Inflammatory macrophage treated with lipopolysaccharide for 1 hour (primary cell): ENCODE data around the gene TTLL10.

Experiments used
- DNase-seq, 2 donors: peaks; one replicate each; pipeline ENCODE4 v3.0.0-alpha.2; 2020 to 2022

TTLL10 gene

DNA sequence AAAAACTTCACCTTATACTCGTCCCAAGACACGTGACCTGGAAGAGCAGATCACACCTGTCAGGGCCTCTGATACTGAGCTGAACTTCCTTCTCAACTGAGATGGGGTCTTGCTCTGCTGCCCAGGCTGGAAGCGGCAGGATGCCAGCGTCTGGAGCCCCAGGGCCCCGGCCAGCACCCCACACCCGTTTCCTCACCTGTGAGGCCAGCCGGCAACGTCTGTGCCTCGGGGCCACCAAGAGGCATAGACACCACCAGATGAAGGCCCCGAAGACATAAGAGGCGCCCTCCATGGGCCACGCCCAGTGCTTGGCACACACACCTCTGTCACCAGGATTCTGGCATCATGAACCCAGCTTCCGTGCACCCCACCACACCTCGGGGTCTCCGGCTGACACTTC is 49.6 kb downstream of the TTLL10 start:
- DNase-seq = no peak

DNA sequence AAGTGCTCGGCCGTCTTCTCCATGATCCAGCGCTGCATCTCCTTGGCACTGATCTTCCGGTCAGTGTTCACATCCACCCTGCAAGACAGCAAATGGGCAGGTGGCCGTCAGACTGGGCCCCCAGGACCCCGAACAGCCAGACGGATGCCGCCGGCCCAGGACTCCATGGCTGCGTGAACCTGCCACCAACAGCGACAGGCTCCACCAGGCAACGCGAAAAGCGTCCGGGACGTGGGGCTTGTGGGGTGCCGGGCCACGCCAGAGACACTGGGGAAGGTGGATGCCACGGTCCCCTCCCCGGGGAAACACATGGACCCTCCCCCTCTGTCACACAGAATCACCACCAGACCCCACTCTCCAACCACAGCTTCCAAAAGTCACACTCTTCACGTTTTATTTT is 50.2 kb downstream of the TTLL10 start:
- no peak for DNase-seq

DNA sequence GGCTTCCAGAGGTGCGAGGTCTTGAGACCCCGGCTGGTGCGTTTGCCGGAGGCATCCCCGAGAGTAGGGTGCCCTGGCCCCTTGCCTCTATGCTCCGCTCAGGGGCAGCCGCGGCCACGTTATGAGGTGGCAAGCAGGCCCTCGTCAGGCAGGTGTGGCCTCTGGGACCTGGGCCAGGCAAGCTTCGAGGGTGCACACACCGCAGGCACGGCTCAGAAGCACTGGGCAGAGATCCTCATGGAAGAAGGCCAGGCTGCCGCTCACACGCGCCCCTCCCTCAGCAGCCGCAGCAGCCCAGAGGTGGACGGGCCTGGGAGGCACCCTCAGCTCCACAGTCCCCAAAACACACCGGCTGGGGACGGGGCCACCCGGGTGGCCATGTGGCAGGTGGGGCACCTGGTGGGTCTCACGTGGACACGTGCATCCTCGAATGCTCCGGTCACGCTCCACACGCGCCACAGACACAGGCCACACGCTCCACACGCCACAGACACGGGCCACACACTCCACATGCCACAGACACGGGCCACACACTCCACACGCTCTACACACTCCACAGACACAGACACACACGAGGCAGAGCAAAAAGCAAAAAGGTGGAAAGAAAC is 51.7 kb downstream of the TTLL10 start:
- DNase-seq = no peak

DNA sequence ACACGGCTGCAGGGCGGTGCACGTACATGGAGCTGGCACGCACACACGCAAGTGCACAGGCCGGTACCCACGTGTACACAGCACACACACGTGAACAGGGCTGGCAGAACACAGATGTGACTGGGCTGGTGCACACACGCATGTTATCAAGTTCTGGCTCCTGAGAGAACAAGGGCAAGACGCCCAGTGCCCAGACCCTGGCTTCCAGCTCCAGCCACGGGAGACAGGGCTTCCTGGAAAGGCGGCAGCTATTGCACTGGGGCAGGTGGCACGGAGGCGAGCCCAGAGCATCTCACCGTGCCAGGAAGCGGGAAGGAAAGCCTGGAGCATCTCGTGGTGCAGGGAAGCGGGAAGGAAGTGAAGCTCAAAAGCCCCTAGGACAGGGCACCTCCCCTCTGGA is 52.2 kb downstream of the TTLL10 start:
- no peak for DNase-seq

DNA sequence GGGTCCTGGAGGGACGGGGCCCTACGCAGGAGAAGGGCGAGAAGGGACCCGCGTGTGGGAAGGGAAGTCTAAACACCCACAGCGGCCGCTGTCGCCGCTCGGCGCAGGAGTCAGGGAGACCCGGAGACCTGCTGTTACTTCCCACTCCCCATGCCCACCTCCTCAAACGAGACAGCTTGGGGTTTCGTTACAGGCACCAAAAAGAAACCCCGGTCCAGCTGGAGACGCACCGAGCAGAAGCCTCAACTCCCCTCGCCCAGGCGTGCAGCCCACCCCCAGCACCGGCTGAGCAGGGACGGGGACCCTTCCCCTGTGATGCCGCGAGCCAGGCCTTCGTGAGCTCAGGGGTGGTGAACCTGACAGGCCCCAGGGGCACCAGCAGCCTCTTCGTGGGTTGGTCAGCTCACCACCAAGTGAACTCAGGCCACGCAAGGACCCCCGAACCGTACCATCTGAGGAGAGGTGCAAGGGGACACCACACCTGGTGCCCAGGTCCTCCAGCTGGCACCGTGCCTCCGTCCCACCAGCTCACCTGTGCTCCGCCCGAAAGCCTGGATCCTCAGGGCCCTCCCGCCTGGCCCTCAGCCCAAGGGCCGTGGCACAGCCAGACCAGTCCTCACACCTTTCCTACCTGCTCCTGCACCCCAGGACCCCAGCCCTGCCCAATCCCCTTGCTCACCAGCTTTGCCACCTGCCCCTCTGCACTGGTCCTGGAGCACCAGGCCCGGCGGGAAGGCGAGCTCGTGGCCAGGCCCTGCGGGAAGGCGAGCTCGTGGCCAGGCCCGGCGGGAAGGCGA is 53.1 kb downstream of the TTLL10 start:
- no peak for DNase-seq

DNA sequence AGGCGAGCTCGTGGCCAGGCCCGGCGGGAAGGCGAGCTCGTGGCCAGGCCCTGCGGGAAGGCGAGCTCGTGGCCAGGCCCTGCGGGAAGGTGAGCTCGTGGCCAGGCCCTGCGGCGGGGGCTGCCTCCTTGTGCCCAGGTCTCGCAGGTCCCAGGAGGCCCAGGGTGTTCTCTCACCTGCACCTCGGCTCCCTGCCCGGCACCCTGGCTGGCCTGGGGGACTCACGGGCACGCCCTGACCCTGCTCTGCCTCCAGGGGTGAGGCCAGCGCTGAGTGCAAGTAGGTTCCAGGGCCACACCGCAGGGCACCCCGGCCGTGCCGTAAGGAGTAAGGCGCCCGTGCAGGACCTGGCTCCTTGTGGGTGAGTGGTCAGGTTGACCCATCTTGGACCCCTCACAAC is 53.7 kb downstream of the TTLL10 start:
- DNase-seq = no peak

DNA sequence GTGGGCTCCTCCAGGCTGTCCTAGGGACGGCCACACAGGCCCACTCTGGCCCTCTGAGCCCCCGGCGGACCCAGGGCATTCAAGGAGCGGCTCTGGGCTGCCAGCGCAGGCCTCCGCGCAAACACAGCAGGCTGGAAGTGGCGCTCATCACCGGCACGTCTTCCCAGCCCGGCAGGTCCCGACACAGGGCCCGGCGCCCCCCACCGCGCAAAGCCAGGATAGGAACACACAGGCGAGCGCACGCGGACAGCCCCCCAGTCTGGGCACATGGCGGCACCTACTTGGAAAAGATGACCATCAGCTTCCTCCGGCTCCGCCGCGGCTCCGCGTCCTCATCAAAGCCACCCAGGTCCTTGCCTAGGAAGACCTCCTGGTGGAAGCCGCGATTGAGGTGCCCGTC is 54.5 kb downstream of the TTLL10 start:
- DNase-seq = no peak

DNA sequence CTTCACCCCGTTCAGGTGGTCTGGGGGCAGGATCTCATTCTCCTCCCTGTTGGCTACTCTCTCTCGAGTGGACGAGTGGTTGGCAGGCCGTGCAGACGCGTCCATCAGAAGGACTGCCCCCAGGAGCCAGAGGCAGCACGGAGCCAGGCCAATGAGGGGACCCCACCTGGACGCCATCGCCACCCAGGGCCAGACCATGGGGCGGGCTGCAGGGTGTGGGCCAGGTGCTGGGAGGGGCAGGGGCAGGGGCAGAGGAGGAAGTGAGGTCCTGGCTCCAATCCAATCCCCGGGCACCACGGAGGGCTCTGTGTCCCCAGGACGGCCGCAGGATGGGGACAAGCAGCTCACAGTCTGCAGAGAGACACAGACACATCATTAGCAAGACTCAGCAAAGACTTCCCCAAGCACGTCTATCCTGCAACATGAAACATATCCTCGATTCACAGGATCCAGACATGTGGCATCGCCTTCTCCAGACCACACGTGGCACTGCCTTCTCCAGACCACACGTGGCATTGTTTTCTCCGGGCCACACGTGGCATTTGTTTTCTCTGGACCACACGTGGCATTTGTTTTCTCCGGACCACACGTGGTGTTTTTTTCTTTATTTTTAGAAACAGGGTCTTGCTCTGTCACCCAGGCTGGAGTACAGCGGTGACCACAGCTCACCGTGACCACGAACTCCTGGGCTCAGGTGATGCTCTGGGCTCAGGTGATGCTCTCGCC is 55.1 kb downstream of the TTLL10 start:
- DNase-seq = no peak

DNA sequence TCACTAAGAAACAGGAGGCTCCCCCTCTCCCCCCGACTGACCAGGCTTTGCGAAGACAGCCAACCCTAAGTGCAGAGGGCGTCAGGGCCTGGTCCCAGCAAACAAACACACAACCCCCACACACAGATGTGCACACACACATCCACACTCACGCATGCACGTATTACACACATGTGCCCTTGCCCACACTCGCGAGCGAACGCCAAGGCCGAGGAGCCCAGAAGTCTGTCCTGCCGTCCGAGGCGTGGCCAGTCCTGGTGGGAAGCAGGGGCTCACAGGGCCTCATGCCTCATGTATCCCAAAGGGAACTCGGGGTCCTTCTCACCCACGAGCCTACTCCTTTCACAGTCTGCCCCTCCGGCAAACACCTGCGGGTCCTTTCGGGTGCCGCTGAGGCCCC is 56.1 kb downstream of the TTLL10 start:
- no peak for DNase-seq

DNA sequence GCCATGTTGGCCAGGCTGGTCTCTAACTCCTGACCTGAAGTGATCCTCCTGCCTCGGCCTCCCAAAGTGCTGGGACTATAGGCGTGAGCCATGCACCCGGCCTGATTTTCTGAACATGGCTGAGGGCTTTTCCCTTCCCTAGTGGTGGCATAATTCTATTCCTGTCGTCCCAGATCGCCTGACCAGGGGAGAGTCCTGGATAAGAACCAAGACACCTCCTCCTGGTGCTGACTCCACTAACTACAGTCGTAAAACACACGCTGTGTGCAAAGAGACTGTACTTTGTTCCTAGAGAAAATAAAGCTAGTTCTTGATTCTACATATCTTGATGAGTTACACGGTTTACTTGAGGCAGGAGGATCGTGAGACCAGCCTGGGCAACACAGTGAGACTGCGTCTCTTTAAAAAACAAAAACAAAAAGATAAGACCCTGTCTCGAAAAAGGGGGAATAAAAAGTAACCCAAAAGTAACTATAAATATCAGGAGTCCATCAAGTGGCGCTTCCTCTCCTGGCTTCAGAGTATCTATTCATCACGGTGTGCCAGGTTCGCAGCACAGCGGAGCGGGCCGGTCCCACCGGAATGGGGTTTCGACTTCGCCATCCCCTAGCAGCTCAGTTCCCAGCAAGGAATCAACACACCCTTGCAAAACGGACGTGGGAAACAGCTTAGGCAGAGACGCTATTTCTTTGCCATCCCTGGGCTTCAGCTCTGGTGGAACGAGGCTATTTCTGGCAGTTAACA is 57.1 kb downstream of the TTLL10 start:
- peak; percentile 38 to 75 for DNase-seq

DNA sequence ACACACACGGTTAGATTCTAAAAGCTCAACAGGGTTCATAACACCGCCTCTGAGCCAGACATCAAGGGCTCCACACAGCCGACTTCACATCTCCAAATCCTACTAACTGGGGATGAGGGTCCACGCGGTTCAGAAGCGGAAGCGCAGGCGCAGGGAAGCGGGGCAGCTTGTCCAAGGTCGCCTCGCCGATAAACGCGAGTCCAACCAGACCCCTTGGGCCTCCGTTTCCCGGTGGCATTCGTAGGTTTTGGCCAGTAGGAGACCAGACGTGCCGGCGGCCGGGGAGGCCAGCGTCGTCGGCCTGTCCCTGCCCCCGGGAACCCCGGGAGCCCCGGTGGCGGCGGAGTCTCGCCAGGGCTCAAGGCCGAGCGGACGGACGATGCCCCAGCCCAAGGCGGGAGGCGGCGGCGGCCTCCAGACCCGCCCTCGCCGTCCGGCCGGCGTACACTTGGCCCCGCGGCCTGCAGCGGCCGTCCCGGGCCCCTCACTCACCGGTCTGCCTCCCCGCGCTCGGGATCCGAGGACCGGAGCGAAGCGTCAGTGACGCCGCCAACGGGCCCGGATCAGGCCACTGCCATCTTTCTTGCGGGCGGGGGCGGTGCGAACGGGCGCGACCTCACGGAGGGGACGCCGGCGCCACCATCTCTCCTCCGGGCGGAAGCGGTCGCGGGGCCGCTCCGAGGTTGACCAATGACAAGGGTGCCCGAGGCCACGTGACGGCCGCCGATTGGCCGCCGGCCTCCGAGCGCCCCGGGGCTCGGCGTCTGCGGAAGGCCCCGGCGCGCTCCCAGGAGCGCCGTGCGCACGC is 57.9 kb downstream of the TTLL10 start, which contains the start of gene SDF4:
SDF4 (minus strand) TSS at position 602 of the 808 bp plus-strand sequence. CDS start 3,229 bp downstream, outside the sequence.
- peak; percentile 94 to 96 for DNase-seq

DNA sequence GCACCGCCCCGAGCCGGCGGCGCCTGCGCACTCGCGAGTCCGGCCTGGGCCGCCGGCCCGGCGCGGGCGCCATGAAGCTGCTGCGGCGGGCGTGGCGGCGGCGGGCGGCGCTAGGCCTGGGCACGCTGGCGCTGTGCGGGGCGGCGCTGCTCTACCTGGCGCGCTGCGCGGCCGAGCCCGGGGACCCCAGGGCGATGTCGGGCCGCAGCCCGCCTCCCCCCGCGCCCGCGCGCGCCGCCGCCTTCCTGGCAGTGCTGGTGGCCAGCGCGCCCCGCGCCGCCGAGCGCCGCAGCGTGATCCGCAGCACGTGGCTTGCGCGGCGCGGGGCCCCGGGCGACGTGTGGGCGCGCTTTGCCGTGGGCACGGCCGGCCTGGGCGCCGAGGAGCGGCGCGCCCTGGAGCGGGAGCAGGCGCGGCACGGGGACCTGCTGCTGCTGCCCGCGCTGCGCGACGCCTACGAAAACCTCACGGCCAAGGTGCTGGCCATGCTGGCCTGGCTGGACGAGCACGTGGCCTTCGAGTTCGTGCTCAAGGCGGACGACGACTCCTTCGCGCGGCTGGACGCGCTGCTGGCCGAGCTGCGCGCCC is 58.6 kb downstream of the TTLL10 start, which contains the start of gene B3GALT6:
B3GALT6 (plus strand) TSS at position 30 of the 588 bp plus-strand sequence; CDS start at position 72, 42 bp downstream.
- peak in 1 of 2 donors; percentile 36 for DNase-seq

DNA sequence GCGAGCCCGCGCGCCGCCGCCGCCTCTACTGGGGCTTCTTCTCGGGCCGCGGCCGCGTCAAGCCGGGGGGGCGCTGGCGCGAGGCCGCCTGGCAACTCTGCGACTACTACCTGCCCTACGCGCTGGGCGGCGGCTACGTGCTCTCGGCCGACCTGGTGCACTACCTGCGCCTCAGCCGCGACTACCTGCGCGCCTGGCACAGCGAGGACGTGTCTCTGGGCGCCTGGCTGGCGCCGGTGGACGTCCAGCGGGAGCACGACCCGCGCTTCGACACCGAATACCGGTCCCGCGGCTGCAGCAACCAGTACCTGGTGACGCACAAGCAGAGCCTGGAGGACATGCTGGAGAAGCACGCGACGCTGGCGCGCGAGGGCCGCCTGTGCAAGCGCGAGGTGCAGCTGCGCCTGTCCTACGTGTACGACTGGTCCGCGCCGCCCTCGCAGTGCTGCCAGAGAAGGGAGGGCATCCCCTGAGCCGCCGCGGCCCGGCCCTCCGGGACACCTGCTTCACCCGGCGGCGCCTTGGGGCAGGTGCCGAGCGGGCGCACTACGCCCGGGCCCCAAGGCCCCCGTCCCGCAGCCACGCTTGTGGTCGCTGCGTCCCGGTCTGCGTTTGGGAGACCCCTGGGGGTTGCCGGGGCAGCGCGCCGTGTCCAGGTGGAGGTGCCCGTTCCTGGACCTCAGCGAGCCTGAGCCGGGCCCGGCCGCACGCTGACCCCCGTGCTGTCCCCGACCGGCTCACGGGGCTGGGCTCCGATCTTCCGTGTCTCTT is 59.3 kb downstream of the TTLL10 start:
- no peak for DNase-seq

DNA sequence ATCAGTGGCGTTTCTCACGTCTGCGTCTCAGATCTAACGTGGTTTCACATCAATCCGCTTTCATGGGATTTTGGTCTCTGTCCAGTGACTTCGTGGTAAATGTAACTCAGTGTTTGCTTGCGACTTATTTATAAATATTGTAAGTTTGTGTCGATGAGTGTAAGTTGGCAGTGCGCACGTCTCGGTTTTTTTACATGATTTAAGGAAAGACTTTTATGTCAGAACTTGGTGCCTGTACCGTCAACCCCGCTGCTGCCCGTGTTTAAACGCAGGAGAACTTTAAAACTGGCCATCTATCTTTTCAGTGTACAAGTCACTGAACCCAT is 59.9 kb downstream of the TTLL10 start:
- DNase-seq = no peak

DNA sequence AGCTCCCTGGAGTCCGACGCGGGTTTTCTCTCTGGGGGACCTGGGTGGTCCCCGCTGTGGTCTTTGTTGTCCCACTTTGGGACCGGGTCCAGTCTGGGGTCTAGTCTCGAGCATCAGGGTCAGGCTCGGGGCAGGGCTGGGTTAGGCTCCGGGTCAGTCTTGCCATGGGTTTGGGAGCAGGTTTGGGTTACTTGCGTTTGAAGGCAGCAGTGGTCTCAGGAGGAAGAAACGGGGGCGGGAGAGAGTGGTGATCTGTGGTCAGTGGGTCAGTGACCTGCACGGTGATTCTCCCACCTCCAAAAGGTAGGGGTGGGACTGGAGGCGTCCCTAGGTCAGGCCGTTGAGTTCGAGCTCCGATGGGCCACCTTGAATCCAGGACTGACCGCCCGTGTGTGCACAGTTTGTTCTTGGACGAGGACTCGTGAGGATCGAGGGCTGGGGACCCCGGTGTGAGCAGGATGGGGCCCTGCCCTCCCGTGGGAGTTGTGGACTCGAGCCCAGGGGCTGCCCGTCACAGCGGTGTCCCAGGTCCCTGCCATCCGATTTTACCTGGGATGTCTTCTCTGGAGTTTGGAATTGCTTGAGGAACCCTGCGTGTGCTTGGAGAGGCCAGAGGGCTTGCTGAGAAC is 60.6 kb downstream of the TTLL10 start:
- DNase-seq = no peak

DNA sequence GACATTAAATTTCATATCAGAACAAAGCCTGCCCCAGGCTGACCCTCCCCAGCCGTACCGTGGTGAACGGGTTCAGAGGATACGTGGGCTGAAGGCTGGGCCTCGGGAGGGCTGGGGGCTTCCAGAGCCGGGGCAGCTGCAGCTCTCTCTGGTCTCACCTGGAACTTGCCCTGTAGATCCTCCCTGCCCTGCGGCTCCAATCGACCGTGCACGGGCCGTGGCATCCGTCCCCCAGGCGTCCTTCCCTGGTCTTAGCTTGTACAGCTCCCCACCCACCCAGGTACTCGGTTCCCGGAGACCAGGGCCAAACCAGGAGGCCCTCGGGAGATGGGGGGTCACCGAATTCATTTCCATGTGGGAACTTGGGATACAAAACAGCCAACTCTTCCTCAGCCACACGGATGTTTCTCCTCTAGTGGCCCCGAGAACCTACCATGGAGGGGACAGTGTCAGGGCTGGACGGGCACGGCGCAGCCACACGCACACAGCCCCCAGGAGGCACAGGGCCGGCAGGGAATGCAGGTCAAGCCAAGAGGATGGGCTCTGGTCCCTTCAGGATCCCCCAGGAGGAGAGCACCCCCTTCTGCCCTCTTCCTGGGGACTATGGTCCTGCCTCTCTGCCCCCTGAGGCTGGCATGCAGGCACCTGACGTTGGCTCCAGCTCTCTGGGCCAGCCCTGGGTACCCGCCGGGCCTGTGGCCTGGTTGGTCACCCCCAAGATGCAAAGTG is 61.5 kb downstream of the TTLL10 start:
- DNase-seq = no peak

DNA sequence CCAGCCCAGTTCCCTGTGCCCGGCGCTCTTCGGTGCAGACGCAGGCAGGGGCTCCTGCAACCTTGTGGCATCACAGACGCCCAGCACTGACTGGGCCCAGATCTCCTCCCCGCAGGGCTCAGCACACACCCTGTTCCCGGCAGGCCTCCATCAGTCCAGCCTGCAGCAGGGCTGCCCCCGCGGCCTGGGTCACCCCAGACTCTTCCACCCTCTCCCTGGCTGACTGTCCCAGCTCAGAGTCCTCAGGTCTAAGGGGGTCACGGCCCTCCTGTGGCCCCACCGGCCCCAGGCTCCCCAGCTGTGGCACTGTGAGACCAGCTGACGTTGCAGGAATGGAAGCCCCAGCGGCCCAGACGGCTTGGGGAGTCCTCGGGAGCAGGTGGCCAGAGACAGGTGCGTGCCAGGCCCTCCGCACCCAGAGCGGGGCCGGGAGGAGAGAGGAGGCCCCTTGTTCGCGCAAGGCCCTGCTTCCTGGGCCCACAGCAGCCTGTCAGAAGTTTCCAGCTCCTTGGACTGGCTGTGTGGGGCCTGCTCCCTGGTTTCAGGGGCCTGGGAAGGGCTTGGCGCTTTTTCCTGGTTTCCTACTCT is 62.6 kb downstream of the TTLL10 start:
- no peak for DNase-seq

DNA sequence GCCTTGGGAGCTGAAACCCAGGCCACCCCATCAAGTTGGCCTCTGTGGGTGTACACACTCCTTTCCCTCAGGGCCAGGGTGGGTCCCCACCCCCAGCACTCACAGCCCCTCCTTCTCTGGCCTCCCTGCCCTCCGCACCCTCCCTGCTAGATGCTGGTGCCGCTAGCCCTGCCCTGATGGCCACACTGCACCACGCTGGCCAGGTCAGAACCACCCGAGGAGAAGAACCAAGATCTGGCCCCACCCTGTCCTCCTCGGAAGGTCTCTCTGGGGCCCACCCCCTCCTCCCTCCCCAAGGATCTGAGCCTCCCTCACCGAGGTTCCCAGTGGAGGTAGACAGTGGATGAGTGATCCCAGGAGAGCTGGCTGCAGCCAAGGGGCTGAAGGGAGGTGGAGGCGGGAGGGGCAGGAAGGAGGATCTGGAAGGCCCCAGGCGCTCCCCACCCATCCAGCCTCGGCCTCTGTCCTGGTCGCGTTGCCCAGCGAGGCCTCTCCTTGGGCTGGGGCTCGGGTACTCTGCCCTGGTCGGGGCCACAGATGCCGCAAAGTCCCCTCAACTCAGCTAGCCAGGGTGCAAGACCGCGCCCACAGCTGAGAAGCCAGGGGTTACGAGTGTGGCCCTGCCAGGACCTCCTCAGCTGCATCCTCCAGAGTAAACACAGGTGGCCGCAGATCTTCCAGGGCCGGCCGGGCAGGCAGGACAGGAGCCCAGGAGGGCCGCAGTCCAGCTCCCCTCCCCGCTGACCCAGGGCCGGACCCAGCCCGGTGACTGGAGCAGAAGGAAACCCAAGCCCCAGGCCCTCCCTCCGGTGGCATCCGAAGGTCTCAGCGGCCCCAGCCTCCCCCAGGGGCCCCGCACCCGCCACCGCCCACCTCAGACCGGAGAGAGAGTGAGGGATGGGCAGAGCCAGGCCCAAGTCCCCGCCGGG is 63.5 kb downstream of the TTLL10 start:
- DNase-seq = no peak
